GM21717 (cell line): ENCODE results near the gene PTER.

Experiments used
- ATAC-seq: cut with Tn5 transposase; IDR thresholded peaks from one replicate; pipeline ENCODE4 v1.9.1; 2021; ENCODE audit warnings: mild to moderate bottlenecking, moderate library complexity; ENCODE audit not compliant: unreplicated experiment

The PTER gene

DNA sequence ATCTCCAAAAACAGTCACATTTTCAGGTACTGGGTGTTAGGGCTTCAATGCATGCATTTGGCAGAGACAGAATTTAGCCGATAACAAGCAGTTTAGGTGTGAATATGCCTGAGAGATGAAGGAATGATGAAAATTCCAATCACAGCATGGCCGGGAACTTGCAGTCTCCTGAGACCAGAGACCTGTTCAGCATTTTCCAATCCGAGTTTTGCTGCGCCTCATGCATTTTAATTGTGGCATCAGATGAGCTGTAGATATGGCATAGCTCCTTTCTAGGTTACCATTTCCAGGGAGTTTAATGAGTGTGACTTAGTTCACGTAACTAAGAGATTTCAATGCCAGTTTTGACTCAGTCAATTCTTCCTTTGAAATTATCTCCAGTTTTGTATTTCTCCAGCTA is 99.3 kb downstream of the PTER start:
- ATAC-seq, result no peak

DNA sequence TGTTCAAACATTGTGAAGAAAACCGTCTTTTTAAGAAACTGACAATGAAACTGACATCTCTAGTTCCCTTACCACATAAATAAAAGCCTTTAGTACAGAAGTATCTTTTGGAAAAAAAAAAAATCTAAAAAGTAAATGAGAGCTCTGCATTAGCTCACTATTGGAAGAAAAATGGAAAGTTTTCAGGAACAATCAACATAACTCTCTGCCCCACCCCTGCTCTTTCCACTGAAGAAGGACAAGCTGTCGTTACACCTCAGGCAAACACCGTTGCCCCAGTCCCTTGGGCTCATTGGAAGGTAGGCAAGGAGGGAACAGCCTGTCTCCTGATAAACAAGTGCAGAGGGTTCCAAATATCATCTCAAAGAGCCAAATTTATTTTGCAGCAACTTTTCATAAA is 107.3 kb downstream of the PTER start:
- no peak for ATAC-seq

DNA sequence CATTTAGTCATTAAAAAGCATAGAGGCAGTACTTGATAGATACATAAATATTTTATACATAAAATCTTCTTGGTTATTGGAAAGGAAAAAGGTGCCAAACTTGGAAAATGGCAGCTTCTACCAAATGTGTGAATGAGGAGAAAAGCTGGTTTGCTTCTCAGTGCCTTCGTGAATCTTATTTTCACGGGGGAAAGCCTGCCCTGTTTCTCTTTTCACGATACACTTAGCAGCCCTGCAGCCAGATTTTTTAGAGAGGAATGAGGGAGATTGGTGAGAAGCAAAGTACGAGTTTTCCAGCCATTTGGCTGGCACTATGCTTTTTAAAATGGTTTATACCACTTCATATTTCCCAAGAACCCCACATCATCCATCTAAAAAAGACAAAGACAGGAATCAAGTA is 107.8 kb downstream of the PTER start:
- ATAC-seq, result no peak

DNA sequence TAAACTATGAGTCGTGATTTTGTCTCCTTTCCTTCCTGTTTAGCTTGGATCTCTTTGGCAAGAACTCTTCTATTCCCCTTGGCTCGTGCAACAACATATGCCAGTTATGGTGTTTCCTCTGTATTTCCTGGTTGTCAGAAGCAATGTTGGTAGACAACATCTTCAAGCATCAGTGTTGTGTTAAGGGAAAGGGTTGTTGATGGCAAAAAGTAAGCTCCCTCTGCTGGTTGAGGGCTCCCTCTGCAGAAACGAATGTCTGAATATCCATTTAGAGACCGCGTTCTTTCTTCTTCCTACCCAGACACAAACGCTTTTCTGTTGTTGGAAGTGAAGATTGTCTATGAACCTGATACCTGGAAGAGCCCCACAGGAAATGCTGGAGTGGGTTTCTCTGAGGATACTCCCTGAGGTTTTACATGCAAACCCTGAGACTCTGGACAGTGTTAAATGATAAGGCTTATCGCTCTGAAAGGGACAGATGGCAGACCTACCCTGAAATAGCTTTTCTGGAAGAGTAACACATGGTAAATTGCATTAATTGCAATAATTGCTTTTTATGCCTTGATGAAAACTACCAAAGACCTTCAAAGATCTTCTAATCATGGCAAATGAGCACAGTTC is 108.4 kb downstream of the PTER start:
- peak; percentile 59 for ATAC-seq

DNA sequence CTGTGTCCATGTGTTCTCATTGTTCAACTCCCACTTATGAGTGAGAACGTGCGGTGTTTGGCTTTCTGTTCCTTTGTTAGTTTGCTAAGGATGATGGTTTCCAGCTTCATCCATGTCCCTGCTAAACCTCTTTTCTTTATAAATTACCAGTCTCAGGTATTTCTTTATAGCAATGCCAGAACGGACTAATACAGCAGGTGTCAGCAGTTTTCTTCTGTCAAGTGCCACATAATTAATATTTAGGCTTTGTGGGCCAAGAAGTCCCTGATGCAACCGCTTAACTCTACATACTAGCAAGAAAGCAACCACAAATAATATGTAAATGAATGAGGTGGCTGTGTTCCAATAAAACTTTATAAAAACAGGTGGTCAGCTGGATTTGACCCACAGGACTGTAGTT is 111.2 kb downstream of the PTER start:
- no peak for ATAC-seq

DNA sequence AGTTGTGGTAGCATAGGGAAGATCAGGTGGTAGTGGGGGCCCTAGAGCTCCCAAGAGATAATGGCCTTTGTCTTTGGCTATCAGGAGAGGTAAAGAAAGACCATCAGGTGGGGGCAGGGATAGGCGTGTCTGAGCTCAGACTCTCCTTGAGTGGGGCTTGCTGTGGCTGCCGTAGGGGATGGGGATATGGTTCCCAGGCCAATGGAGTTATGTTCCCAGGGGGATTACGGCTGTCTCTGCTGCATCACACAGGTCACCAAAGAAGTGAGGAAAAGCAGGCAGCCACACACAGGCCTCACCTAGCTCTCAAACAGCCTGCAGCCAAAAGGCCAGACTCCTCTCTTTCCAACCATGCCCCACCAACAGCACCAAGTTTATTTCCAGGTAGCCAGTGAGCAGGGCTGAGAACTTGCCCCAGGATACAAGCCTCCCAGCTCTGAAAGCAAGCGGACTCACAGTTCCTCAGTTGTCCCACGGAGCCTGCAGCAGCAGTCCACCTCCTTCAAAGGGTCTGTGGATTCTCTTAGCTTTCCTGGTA is 122.5 kb downstream of the PTER start:
- ATAC-seq, result no peak

DNA sequence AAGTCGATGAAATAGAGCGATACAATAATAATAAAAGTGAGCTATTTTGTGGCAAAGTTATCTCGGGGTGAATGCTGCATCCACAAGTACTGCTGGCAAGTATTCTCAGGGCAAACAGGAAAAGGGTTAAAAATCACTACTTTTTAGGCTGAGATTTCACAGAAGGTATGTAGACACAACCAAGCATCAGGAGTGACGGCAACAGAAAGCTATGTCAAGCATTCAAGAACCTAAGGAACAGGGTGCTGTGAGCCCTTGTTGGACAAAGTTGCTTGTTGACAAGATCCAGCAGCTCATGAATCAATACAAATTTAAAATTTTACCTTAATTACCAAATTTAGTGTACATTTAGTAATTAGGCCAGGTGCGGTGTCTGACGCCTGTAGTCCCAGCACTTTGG is 126.1 kb downstream of the PTER start:
- no peak for ATAC-seq
